ENCODE results near the gene PVR.
"Not testable (repeated sequence)": the region's sequence is repeated elsewhere in the genome, so short reads cannot be mapped to it uniquely, and the experiment has no call there.

The PVR gene

GRCh38 chr19:44677019-44677811 lies 33.5 kb downstream of the PVR start:
- peak; percentile 58 for DNase-seq

GRCh38 chr19:44680536-44680935 lies 36.8 kb downstream of the PVR start:
- no peak for DNase-seq

- no peak for DNase-seq
Measured at GRCh38 chr19:44681992-44682790, 38.5 kb downstream of the PVR start.

GRCh38 chr19:44682807-44683206 lies 39.1 kb downstream of the PVR start:
- no peak for DNase-seq

GRCh38 chr19:44683434-44684210 lies 39.9 kb downstream of the PVR start:
- no peak for DNase-seq

- not testable (repeated sequence) for DNase-seq
Measured at GRCh38 chr19:44684396-44684795, 40.7 kb downstream of the PVR start.

GRCh38 chr19:44684892-44685863 lies 41.5 kb downstream of the PVR start:
- DNase-seq = peak; percentile 37

GRCh38 chr19:44685877-44686276 lies 42.2 kb downstream of the PVR start:
- DNase-seq = no peak

- no peak for DNase-seq
Measured at GRCh38 chr19:44686896-44687295, 43.2 kb downstream of the PVR start.

- no peak for DNase-seq
Measured at GRCh38 chr19:44687888-44688287, 44.2 kb downstream of the PVR start.

- DNase-seq = peak; percentile 32
Measured at GRCh38 chr19:44689290-44690130, 45.8 kb downstream of the PVR start.

- DNase-seq = no peak
Measured at GRCh38 chr19:44690131-44690440, 46.4 kb downstream of the PVR start.

GRCh38 chr19:44692379-44692721 lies 48.6 kb downstream of the PVR start:
- DNase-seq = no peak

GRCh38 chr19:44694184-44694579 lies 50.5 kb downstream of the PVR start:
- no peak for DNase-seq

GRCh38 chr19:44696939-44697669 lies 53.4 kb downstream of the PVR start:
- no peak for DNase-seq

GRCh38 chr19:44697670-44698034 lies 53.9 kb downstream of the PVR start:
- no peak for DNase-seq

- DNase-seq = no peak
Measured at GRCh38 chr19:44698492-44699201, 54.9 kb downstream of the PVR start, which contains the start of gene CEACAM16. TSS of gene CEACAM16 (plus strand) at chr19:44699151. CDS start at chr19:44701457, 2,306 bp downstream.

- DNase-seq = no peak
Measured at GRCh38 chr19:44700547-44700946, 56.8 kb downstream of the PVR start.

GRCh38 chr19:44701228-44701627 lies 57.5 kb downstream of the PVR start:
- DNase-seq = no peak

Data from T1000 (cell line).